Neural cell (in vitro differentiated cells): Measurements from ENCODE around the gene GRIP1.

ENCODE experiments used
- CTCF ChIP-seq: fragments of 450-650 bp; IDR thresholded peaks from 2 replicates; pipeline ENCODE4 v1.5.1; 2014; ENCODE audit warnings: antibody characterized with exemption, mild to moderate bottlenecking, moderate library complexity; ENCODE audit not compliant: poor library complexity, severe bottlenecking
- EP300 ChIP-seq: fragments of 450-650 bp; conservative IDR thresholded peaks from 2 replicates; pipeline ENCODE4 v1.6.1; 2014; ENCODE audit warnings: antibody characterized with exemption, mild to moderate bottlenecking, moderate library complexity; ENCODE audit not compliant: poor library complexity, severe bottlenecking
- EZH2 ChIP-seq: fragments of 200-600, 300-800 bp; shearing (Covaris generic), sonication (generic); IDR thresholded peaks from 2 replicates; pipeline ENCODE4 v1.6.1; 2014; ENCODE audit warnings: antibody characterized with exemption, low read length, borderline replicate concordance, mild to moderate bottlenecking; ENCODE audit not compliant: insufficient read depth, poor library complexity, severe bottlenecking
- MXI1 ChIP-seq: fragments of 450-650 bp; conservative IDR thresholded peaks from 2 replicates; pipeline ENCODE4 v1.6.1; 2014; ENCODE audit warnings: antibody characterized with exemption, mild to moderate bottlenecking; ENCODE audit not compliant: poor library complexity, severe bottlenecking
- POLR2AphosphoS5 ChIP-seq: IDR thresholded peaks from 2 replicates; pipeline ENCODE4 v1.6.1; 2012
- TAF1 ChIP-seq: IDR thresholded peaks from 2 replicates; pipeline ENCODE4 v1.6.1; 2012; ENCODE audit warnings: low read depth

GRCh38 chr12:66541426-66541825, 137.4 kb downstream of the GRIP1 start:
- no peak for TF ChIP-seq POLR2AphosphoS5
- no peak for TF ChIP-seq CTCF
- no peak for TF ChIP-seq EP300
- no peak for TF ChIP-seq EZH2
- TF ChIP-seq TAF1 = no peak
- no peak for TF ChIP-seq MXI1
